ENCODE measurements around the gene ST3GAL5.
"Not testable (repeated sequence)": the region's sequence is repeated elsewhere in the genome, so short reads cannot be mapped to it uniquely, and the experiment has no call there.

The ST3GAL5 gene

GRCh38 chr2:85831735-85832134 is 57.1 kb downstream of the ST3GAL5 start:
- CTCF ChIA-PET: interaction anchor here (0.9 to 16.8 kb wide), 6 partner anchors 15 to 247 kb away, joined by 4 to 436 read pairs (median 6); partner anchors contain the start of gene ST3GAL5
- no peak for TF ChIP-seq CTCF (IDR thresholded peaks at IDR 0.05; ENCODE audit: control extremely low read depth, extremely low read depth, low read depth, missing control alignments)

GRCh38 chr2:85830645-85831044 is 58.1 kb downstream of the ST3GAL5 start:
- ChIA-PET POLR2A (no interaction called here), CTCF (interaction anchor here (0.9 to 16.8 kb wide), 16 partner anchors 9 to 279 kb away, joined by 3 to 436 read pairs (median 5); partner anchors contain the start of gene ST3GAL5)
- peak; percentile 34 for TF ChIP-seq CTCF (IDR thresholded peaks at IDR 0.05; ENCODE audit: control extremely low read depth, extremely low read depth, low read depth, missing control alignments)
- no peak for DNase-seq (ENCODE audit: extremely low spot score)

More at GRCh38 chr2:85831735-85832134, 57.1 kb downstream of the ST3GAL5 start:
- DNase-seq (ENCODE audit: extremely low spot score): no peak
- POLR2A ChIA-PET: no interaction called here

GRCh38 chr2:85829394-85829793 is 59.4 kb downstream of the ST3GAL5 start:
- DNase-seq (ENCODE audit: extremely low spot score); POLR2A ChIA-PET: not testable (repeated sequence)
- CTCF ChIA-PET: interaction anchor here (0.5 to 16.8 kb wide), 9 partner anchors 8 to 270 kb away, joined by 3 to 436 read pairs (median 7); partner anchors contain the start of gene ST3GAL5

GRCh38 chr2:85828725-85829124 is 60.1 kb downstream of the ST3GAL5 start:
- CTCF ChIA-PET: interaction anchor here (0.9 to 16.8 kb wide), 8 partner anchors 8 to 250 kb away, joined by 3 to 436 read pairs (median 7); partner anchors contain the start of gene ST3GAL5
- DNase-seq (ENCODE audit: extremely low spot score): no peak
- TF ChIP-seq CTCF (IDR thresholded peaks at IDR 0.05; ENCODE audit: control extremely low read depth, extremely low read depth, low read depth, missing control alignments): no peak
- POLR2A ChIA-PET: no interaction called here

- no peak for TF ChIP-seq CTCF (IDR thresholded peaks at IDR 0.05; ENCODE audit: control extremely low read depth, extremely low read depth, low read depth, missing control alignments)
- POLR2A ChIA-PET: no interaction called here
- CTCF ChIA-PET: interaction anchor here (0.5 to 16.8 kb wide), 70 partner anchors 8 to 465 kb away, joined by 3 to 436 read pairs (median 4); partner anchors contain the start of genes POLR1A, PTCD3 and ST3GAL5
- DNase-seq (ENCODE audit: extremely low spot score): no peak
Measured at GRCh38 chr2:85827879-85828569, 60.8 kb downstream of the ST3GAL5 start.

- peak; percentile 85 for DNase-seq (ENCODE audit: extremely low spot score)
- ChIA-PET POLR2A (no interaction called here), CTCF (interaction anchor here (0.5 to 16.8 kb wide), 76 partner anchors 8 to 466 kb away, joined by 3 to 436 read pairs (median 4); partner anchors contain the start of genes POLR1A, PTCD3 and ST3GAL5)
- peak; percentile 94 for TF ChIP-seq CTCF (IDR thresholded peaks at IDR 0.05; ENCODE audit: control extremely low read depth, extremely low read depth, low read depth, missing control alignments)
Measured at GRCh38 chr2:85826990-85827878, 61.6 kb downstream of the ST3GAL5 start.
